ENCODE measurements around the gene ASB18. TPM values are rescaled to one million over a fixed set of nuclear protein-coding genes. Genes with fewer than 3 reads are reported as not detected.

The ASB18 gene
- total and polyA plus RNA-seq, 2 of the 13 experiments (the other 11 are each of a cell fraction or from before 2014, with no cell fraction given): not detected

DNA sequence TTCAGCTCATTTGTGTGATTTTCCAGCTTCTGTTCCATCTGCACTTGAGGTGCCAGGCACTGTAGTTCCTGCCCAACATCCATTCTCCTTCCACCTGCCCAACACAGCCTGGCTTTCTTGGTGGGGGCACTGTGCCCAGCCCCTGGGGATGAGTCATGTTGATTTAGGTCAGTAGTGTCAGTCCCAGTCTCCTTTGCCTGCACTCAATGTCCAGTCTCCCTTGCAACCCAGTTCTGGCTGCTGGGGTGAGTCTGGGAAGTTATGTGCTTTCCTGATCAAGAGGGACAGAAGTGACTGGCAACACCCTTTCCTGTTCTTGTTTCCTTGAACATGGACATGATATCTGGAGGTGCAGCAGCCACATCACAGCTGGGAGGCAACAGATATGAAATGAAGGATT, 1.5 kb upstream of the ASB18 start:
- in situ Hi-C loops (cut with HindIII; ENCODE audit: extremely low pct_ligation_motif_present, low pct_unique_long_range_greater_than_20kb): no loop called here
- Histone ChIP-seq H3K4me2 (ENCODE audit: low read depth, low read length) (no peak overlapping the region), H3K27ac (ENCODE audit: extremely low read length, insufficient read depth, low read length) (no peak overlapping the region), H4K20me1 (ENCODE audit: insufficient read depth, low read length) (no peaks in the 10 kb centered on the region), H3K27me3 (ENCODE audit: control insufficient read depth in 1 of 2, insufficient read depth in 2 of 2, low read length in 2 of 2) (peaks cover 2 to 60% of the 10 kb centered on the region in 2 experiments; a peak in 3 of 5 replicates), H3K79me2 (ENCODE audit: insufficient read depth, low read length) (no peaks in the 10 kb centered on the region), H3K9ac (ENCODE audit: insufficient read depth, low read depth, low read length) (no peak overlapping the region), H2AFZ (ENCODE audit: low read length) (no peak overlapping the region), H3K36me3 (replicated peaks in 1 of 2; ENCODE audit: control insufficient read depth in 1 of 2, insufficient read depth in 2 of 2, low read length in 2 of 2) (no peaks in the 10 kb centered on the region), H3K9me3 (ENCODE audit: low read length) (peaks cover 18% of the 10 kb centered on the region), H3K4me1 (ENCODE audit: insufficient read depth, low read length) (no peaks in the 10 kb centered on the region), H3K4me3 (replicated peaks in 1 of 3; ENCODE audit: insufficient read depth in 1 of 3, low read depth in 2 of 3, low read length in 3 of 3) (no peak overlapping the region)
- no TSS peak for BruUV-seq (replicated peaks)
- ChIA-PET CTCF (ENCODE audit: low intra/inter-chr PET ratio, low total read pairs) (no interaction called here), POLR2A (no interaction called here)
- TF ChIP-seq MBNL3 (CRISPR knock-in tag; conservative IDR thresholded peaks at IDR 0.05) (no peak), ARNT2 (CRISPR knock-in tag; IDR thresholded peaks at IDR 0.05; ENCODE audit: low read depth) (no peak), SALL2 (CRISPR knock-in tag; IDR thresholded peaks at IDR 0.05) (no peak), ESRRA (CRISPR knock-in tag; IDR thresholded peaks at IDR 0.05; ENCODE audit: low read depth) (no peak), PAX8 (CRISPR knock-in tag; IDR thresholded peaks at IDR 0.05; ENCODE audit: borderline replicate concordance) (no peak), ZNF891 (CRISPR knock-in tag; IDR thresholded peaks at IDR 0.05) (no peak), KDM4B (CRISPR knock-in tag; IDR thresholded peaks at IDR 0.05) (no peak), RARA (CRISPR knock-in tag; IDR thresholded peaks at IDR 0.05) (no peak)
- TF ChIP-seq, protein P1, sequence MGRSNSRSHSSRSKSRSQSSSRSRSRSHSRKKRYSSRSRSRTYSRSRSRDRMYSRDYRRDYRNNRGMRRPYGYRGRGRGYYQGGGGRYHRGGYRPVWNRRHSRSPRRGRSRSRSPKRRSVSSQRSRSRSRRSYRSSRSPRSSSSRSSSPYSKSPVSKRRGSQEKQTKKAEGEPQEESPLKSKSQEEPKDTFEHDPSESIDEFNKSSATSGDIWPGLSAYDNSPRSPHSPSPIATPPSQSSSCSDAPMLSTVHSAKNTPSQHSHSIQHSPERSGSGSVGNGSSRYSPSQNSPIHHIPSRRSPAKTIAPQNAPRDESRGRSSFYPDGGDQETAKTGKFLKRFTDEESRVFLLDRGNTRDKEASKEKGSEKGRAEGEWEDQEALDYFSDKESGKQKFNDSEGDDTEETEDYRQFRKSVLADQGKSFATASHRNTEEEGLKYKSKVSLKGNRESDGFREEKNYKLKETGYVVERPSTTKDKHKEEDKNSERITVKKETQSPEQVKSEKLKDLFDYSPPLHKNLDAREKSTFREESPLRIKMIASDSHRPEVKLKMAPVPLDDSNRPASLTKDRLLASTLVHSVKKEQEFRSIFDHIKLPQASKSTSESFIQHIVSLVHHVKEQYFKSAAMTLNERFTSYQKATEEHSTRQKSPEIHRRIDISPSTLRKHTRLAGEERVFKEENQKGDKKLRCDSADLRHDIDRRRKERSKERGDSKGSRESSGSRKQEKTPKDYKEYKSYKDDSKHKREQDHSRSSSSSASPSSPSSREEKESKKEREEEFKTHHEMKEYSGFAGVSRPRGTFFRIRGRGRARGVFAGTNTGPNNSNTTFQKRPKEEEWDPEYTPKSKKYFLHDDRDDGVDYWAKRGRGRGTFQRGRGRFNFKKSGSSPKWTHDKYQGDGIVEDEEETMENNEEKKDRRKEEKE (IDR thresholded peaks at IDR 0.05): no peak
- TF ChIP-seq, protein P2, sequence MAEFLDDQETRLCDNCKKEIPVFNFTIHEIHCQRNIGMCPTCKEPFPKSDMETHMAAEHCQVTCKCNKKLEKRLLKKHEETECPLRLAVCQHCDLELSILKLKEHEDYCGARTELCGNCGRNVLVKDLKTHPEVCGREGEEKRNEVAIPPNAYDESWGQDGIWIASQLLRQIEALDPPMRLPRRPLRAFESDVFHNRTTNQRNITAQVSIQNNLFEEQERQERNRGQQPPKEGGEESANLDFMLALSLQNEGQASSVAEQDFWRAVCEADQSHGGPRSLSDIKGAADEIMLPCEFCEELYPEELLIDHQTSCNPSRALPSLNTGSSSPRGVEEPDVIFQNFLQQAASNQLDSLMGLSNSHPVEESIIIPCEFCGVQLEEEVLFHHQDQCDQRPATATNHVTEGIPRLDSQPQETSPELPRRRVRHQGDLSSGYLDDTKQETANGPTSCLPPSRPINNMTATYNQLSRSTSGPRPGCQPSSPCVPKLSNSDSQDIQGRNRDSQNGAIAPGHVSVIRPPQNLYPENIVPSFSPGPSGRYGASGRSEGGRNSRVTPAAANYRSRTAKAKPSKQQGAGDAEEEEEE (CRISPR knock-in tag; IDR thresholded peaks at IDR 0.05; ENCODE audit: borderline replicate concordance): no peak
- ATAC-seq (no peak), DNase-seq (ENCODE audit: low spot score) (no peak), FAIRE-seq (no peak)
- intact Hi-C loops (cut with micrococcal nuclease; ENCODE audit: unreplicated experiment): no loop called here
